GM19452 (cell line): ENCODE data around the gene RCBTB2.

ENCODE experiments used
- ATAC-seq: cut with Tn5 transposase; IDR thresholded peaks from one replicate; pipeline ENCODE4 v1.9.1; 2021; ENCODE audit not compliant: unreplicated experiment

The RCBTB2 gene

GRCh38 chr13:48564056-48564455, 31.2 kb upstream of the RCBTB2 start:
- no peak for ATAC-seq

- ATAC-seq: no peak
Observed at GRCh38 chr13:48563626-48564025, 30.7 kb upstream of the RCBTB2 start.

DNA sequence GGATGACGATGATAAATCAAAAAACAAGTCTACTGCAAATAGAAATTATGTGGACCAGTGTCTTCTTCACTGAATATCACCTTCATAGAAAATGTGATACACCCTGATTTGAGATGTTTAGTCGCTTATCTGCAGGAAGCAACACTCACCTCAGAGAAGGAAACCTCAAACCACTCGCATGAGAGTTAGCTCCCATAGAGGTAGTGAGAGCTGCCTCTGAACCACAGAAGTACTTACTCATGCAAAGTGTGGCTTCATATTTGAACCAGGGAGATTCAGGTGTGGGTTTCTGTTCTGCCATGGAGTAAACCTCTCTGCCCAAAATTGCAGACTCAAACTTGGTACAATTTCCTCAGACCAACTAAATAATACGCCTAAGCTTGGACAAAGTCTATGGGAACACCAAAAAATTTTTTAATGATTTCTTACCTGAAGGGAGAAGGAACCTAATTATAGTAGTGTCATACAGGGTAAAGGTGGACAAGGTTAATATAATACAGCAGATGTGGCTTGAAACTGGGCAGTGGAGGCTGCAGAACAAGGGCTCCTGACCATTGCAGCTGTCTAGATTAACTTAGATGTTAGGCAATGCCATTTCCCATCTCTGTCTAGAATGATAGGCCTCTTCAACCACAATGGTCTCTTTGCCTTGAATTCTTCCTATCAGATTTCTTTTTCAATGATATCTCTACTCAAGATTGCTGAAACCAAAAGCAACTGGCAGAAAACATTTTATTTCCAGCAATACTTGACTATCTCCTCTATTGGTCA, 29.6 kb upstream of the RCBTB2 start:
- ATAC-seq: peak; percentile 97

DNA sequence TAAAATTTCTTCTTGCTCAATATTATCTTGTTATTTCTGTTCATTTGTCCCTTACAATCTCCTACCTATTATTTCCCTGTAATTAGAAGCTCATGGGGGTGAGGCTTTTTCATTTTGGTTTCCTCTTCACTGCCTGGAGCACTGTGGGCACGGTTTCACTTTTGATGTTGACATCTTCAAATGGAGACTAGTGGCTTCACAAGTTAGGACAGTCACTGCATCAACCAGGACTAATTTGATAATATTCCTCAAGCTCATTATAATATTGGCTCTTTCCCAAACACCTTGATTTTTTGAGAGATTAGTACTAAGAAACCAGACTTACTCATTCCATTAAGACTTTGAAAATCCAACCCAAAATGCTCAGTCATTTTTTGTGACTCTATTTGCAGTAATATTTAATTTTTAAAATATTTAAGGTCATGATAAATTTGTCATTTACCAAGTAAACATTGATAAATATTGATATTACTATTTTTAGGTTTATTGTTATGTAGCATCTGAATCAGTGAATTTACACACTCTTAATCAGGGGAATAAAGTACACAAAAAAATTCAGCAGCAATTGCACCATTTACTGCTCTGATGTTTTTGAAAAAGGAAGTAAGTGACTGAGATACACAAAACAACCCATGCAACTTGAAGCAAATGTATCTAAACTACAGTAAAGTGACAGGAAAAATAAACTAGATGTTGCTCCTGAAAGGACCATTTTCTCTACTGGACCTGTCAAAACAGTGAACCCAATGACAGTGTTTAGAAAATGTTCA, 28.8 kb upstream of the RCBTB2 start:
- ATAC-seq: peak; percentile 17

DNA sequence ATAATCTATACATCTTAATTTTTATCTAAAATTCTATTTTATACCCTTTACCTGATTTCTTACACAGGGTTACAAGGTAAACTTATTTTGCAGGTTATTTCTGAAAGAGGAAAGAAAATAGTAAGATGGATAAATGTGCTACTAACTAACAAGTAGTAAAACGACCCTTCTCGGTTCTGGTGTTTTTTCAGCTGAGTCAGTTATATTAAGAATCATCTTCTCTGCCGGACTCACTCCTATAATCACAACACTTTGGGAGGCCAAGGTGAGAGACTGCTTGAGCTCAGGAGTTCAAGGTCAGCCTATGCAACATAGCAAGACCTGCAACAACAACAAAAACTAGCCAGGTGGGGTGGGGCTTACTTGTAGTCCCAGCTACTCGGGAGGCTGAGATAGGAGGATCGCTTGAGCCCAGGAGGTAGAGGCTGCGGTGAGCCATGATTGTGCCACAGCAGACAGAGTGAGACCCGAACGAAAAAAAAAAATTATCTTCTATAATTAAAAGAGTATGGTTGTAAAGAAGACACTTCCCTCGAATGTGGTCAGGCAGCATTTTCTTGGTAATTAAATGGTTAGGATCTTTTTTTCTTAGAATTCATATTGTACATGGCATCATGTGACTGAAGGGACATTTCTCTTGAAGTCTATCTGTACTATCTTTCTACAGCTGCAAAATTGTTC, 27.9 kb upstream of the RCBTB2 start:
- ATAC-seq: no peak

DNA sequence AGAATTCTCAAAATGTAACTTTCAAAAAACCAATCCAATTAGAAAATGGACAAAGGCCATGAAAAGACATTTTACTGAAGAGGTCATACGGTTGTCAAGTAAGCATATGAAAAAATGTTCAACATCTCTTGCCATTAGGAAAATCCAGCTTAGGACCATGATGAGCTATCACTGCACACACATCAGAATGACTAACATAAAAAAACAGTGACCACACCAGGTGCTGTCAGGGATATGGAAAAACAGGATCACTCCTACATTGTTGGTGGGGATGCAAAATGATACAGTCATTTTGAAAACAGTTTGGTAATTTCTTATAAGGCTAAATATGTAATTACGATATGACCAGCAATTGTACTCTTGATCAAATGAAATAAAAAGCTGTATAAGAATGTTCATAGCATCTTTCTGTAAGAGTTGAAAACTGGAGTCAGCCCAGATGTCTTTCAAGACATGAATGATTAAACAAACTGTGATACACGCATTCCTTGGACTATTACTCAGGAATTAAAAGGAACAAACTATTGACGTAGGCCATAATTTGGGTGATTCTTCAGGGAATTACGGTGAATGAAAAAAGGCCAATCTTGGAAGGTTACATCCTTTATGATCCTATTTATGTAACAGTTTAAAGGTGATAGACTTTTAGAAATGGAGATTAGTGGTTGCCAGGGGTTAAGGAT, 26.9 kb upstream of the RCBTB2 start:
- no peak for ATAC-seq

- ATAC-seq: no peak
Observed at GRCh38 chr13:48556817-48557216, 23.9 kb upstream of the RCBTB2 start.

GRCh38 chr13:48555441-48555840, 22.6 kb upstream of the RCBTB2 start:
- ATAC-seq: no peak

GRCh38 chr13:48551329-48551728, 18.4 kb upstream of the RCBTB2 start:
- ATAC-seq: no peak

DNA sequence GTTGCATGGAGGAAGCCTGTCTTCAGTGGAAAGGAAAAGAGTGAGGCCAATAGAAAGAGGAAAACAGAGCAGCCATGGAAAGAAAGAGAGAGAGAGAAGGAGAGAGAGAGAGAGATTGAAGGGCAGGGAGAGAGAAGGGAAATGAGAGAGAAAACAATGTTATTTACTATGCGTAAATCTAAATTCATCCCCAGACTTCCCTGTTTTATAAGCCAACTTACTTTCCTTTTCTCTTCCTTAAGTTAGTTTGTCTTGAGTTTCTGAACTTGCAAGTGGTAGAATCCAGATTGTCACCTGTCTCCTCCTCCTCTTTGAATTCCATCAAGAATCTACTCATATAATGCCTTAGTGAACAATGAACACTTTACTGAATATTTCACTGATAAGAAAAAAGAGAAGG, 16.8 kb upstream of the RCBTB2 start:
- ATAC-seq: no peak

DNA sequence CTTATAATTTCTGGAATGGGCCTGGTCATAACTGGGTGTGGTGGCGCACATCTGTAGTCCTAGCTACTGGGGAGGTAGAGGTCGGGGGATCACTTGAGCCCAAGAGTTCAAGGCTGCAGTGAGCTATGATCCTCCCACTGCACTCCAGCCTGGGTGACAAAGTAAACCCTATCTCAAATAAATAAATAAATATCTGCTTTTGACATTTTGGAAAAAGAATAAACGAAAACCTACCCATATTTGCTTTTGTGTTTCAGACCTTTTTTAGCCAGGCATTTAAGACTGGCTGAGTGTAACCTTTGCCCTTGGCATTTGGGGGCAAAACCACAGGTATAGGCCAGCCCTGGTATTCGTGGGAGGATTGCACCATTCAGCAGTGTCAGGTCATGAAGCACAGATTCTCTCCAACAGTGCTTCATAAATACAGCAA, 14.8 kb upstream of the RCBTB2 start:
- ATAC-seq: no peak

DNA sequence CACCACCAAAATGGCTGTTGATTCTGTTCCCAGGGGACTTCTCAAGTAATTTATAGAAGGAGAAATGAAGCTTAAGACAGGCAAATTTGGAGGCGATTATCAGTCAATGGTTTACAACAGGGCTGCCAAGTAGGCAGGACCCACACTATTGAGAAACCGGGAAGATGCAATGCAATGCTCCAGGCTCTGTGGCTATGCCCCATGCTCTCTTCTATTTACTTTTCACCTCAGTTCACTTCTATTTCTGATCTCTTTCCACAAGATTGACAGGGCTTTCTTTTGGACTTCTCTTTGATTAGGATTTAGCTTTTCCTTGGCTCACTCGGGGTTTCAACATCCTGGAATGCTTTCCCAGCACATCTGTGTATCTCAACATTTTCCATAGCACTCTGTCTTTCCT, 12.7 kb upstream of the RCBTB2 start:
- no peak for ATAC-seq

DNA sequence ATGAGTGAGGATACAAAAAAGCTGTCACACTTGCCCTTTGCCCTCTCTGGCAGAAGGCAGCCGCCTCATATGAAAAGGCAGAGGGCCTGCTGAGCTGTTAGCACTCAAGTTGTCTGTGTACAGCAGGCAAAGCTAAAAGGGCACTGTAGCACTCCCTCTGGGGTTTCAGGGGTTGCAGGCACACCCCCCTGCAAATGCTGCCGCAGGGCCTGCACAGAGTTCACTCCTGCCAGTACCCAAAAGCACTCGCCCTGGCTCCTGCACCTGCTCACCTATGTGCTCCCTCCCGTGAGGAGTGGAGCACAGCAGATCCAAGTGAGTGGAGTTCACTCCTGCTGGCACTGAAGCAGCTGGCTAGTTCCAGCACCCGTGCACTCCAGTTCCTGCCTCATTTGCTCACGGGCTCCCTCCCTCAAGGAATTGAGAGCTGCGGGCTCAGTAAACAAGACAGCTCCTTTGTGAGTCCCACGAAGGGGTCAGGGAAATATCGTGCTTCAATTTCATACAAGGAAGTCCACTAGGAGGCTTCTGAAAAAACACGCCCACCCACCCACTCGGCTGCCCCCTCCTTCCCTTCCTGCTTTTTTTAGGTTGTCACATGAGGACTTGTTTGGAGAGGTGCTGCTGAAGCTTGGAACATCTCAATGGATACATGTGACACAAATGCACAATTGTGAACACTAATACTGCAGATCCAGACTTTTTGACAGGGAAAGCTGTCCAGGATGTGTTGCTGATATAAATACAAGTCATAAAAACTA, 9.9 kb upstream of the RCBTB2 start:
- ATAC-seq: no peak

- no peak for ATAC-seq
Observed at GRCh38 chr13:48542138-48542537, 9.3 kb upstream of the RCBTB2 start.

- no peak for ATAC-seq
Observed at GRCh38 chr13:48539550-48539949, 6.7 kb upstream of the RCBTB2 start.

- ATAC-seq: no peak
Observed at GRCh38 chr13:48536621-48537250, 3.9 kb upstream of the RCBTB2 start.

GRCh38 chr13:48535766-48536165, 2.9 kb upstream of the RCBTB2 start:
- ATAC-seq: no peak

- no peak for ATAC-seq
Observed at GRCh38 chr13:48534911-48535501, 2.1 kb upstream of the RCBTB2 start.

- ATAC-seq: no peak
Observed at GRCh38 chr13:48533961-48534600, 1.2 kb upstream of the RCBTB2 start.

DNA sequence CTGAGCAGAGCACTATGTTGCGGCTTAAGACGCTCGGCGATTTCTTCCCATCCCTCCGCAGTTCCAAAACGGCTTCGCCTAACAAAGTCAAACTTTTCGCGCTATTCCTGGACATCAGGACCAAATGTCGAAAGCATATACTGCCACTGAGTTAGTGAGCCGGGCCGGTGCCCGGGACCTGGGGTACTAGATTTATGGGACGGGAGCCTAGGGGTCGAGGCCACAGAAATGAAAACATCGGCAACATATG, 699 bp downstream of the RCBTB2 start:
- ATAC-seq: peak; percentile 7
